Smooth muscle cell (in vitro differentiated cells): ENCODE results near the gene CNOT6. TPM values are rescaled to one million over a fixed set of nuclear protein-coding genes. Genes with fewer than 3 reads are reported as not detected.

Experiments used
- DNase-seq: peaks from one replicate; lab custom pipeline; 2025; ENCODE audit not compliant: unreplicated experiment; lab: John Stamatoyannopoulos, UW
- H2AFZ ChIP-seq: fragments of 200-600 bp; sonication (generic); 2 replicates; pipeline ENCODE4 v1.6.0; 2016; ENCODE audit warnings: antibody characterized with exemption, low read depth, mild to moderate bottlenecking
- H3F3A ChIP-seq: fragments of 200-600 bp; sonication (generic); 2 replicates; pipeline ENCODE4 v1.6.0; 2017; ENCODE audit warnings: antibody characterized with exemption, low read depth
- H3K27ac ChIP-seq: fragments of 200-600 bp; sonication (generic); 2 replicates; pipeline ENCODE4 v1.5.1; 2016; ENCODE audit warnings: low read depth, mild to moderate bottlenecking
- H3K27me3 ChIP-seq: fragments of 200-600 bp; sonication (generic); 2 replicates; pipeline ENCODE4 v1.6.1; 2016; ENCODE audit warnings: low read depth, mild to moderate bottlenecking
- H3K36me3 ChIP-seq: fragments of 200-600 bp; sonication (generic); 2 replicates; pipeline ENCODE4 v1.5.1; 2016; ENCODE audit warnings: low read depth
- H3K4me1 ChIP-seq: fragments of 200-600 bp; sonication (generic); 2 replicates; pipeline ENCODE4 v1.5.1; 2016; ENCODE audit warnings: low read depth
- H3K4me2 ChIP-seq: fragments of 200-600 bp; sonication (generic); 2 replicates; pipeline ENCODE4 v1.6.0; 2016; ENCODE audit warnings: mild to moderate bottlenecking
- H3K4me3 ChIP-seq: fragments of 200-600 bp; sonication (generic); 2 replicates; pipeline ENCODE4 v1.5.1; 2016; ENCODE audit warnings: mild to moderate bottlenecking
- H3K79me2 ChIP-seq: fragments of 200-600 bp; sonication (generic); 2 replicates; pipeline ENCODE4 v1.6.0; 2016; ENCODE audit warnings: low read depth, mild to moderate bottlenecking
- H3K9ac ChIP-seq: fragments of 200-600 bp; sonication (generic); 2 replicates; pipeline ENCODE4 v1.6.0; 2016; ENCODE audit warnings: low read depth
- H3K9me3 ChIP-seq: fragments of 200-600 bp; sonication (generic); replicated peaks from 2 replicates; pipeline ENCODE4 v1.5.1; 2016; ENCODE audit warnings: low read depth
- H4K20me1 ChIP-seq: fragments of 200-600 bp; sonication (generic); 2 replicates; pipeline ENCODE4 v1.6.0; 2016; ENCODE audit warnings: low read depth
- CTCF ChIP-seq: fragments of 200-600 bp; sonication (generic); IDR thresholded peaks from 2 replicates; pipeline ENCODE4 v1.5.1; 2017; ENCODE audit warnings: borderline replicate concordance, mild to moderate bottlenecking, antibody characterized with exemption; ENCODE audit not compliant: insufficient read depth, poor library complexity, severe bottlenecking
- WGBS: methylation state at CpG from one replicate; pipeline ENCODE4 v1.1.7; 2016; ENCODE audit warnings: low lambda C conversion rate; 5-methylcytosine and 5-hydroxymethylcytosine counted together
- polyA plus RNA-seq: library from polyadenylated mRNA; unstranded; fragments of >200 nt; fragmentation: Nextera tagmentation; extraction: Ambion mirVana; gene quantifications from 2 replicates; pipeline ENCODE4 v1.2.1, GENCODE V29; 2016
- total RNA-seq: library from RNA; depleted of rRNA; stranded (reverse); fragments of >200 nt; gene quantifications from 2 replicates; pipeline ENCODE4 v1.2.3, GENCODE V29; 2014

Gene CNOT6
- total and polyA plus RNA-seq, 2 experiments from 2014 or later = 6.2 to 19.7 TPM

GRCh38 chr5:180557217-180557809 lies 63.1 kb downstream of the CNOT6 start:
- Histone ChIP-seq H4K20me1 (peaks cover 91% of the 10 kb centered on the region), H3K9me3 (no peaks in the 10 kb centered on the region), H3K27me3 (no peaks in the 10 kb centered on the region), H3K4me1 (no peaks in the 10 kb centered on the region), H3K27ac (no peak overlapping the region), H3K4me3 (no peak overlapping the region), H3K4me2 (no peak overlapping the region), H3F3A (peaks cover 18% of the 10 kb centered on the region), H3K36me3 (no peaks in the 10 kb centered on the region), H2AFZ (no peak overlapping the region), H3K79me2 (peaks cover 46% of the 10 kb centered on the region), H3K9ac (no peak overlapping the region)
- no peak for TF ChIP-seq CTCF
- 80% methylated on average over 2 of the region's 2 CpGs for WGBS
- no peak for DNase-seq

- WGBS = 94% methylated on average over 11 of the region's 11 CpGs
- Histone ChIP-seq H3K9ac (no peak overlapping the region), H3K4me1 (no peaks in the 10 kb centered on the region), H4K20me1 (peaks cover 92% of the 10 kb centered on the region), H3K4me2 (no peak overlapping the region), H3K9me3 (no peaks in the 10 kb centered on the region), H2AFZ (no peak overlapping the region), H3K79me2 (peaks cover 46% of the 10 kb centered on the region), H3F3A (peaks cover 18% of the 10 kb centered on the region), H3K27ac (no peak overlapping the region), H3K27me3 (no peaks in the 10 kb centered on the region), H3K36me3 (peaks cover 3% of the 10 kb centered on the region), H3K4me3 (no peak overlapping the region)
- no peak for DNase-seq
- no peak for TF ChIP-seq CTCF
Observed at GRCh38 chr5:180558232-180558631, 64.1 kb downstream of the CNOT6 start.

GRCh38 chr5:180563994-180564393 lies 69.8 kb downstream of the CNOT6 start:
- H3K9me3 ChIP-seq = no peaks in the 10 kb centered on the region
- 93% methylated on average over 3 of the region's 3 CpGs for WGBS
- H3K9ac ChIP-seq = no peak overlapping the region
- no peak overlapping the region for H3K4me3 ChIP-seq
- no peaks in the 10 kb centered on the region for H3K4me1 ChIP-seq
- TF ChIP-seq CTCF = no peak
- H3K27ac ChIP-seq = no peak overlapping the region
- H3K4me2 ChIP-seq = no peak overlapping the region
- H3K27me3 ChIP-seq = no peaks in the 10 kb centered on the region
- H3K79me2 ChIP-seq = peaks cover 26% of the 10 kb centered on the region
- H2AFZ ChIP-seq = no peak overlapping the region
- peaks cover 61% of the 10 kb centered on the region for H4K20me1 ChIP-seq
- H3F3A ChIP-seq = no peaks in the 10 kb centered on the region
- H3K36me3 ChIP-seq = peaks cover 11% of the 10 kb centered on the region
- no peak for DNase-seq

GRCh38 chr5:180568914-180569313 lies 74.7 kb downstream of the CNOT6 start:
- H4K20me1 ChIP-seq = peaks cover 13% of the 10 kb centered on the region
- 92% methylated on average over 8 of the region's 8 CpGs for WGBS
- peaks cover 15% of the 10 kb centered on the region for H3K36me3 ChIP-seq
- H3K4me3 ChIP-seq = no peak overlapping the region
- TF ChIP-seq CTCF = no peak
- no peaks in the 10 kb centered on the region for H3K27me3 ChIP-seq
- no peak overlapping the region for H3K9ac ChIP-seq
- no peak overlapping the region for H2AFZ ChIP-seq
- no peaks in the 10 kb centered on the region for H3F3A ChIP-seq
- no peak overlapping the region for H3K27ac ChIP-seq
- H3K9me3 ChIP-seq = no peaks in the 10 kb centered on the region
- H3K4me1 ChIP-seq = no peaks in the 10 kb centered on the region
- DNase-seq = no peak
- H3K4me2 ChIP-seq = no peak overlapping the region
- peaks cover 2% of the 10 kb centered on the region for H3K79me2 ChIP-seq
